Measurements from ENCODE around the gene HAPLN1.

The HAPLN1 gene

DNA sequence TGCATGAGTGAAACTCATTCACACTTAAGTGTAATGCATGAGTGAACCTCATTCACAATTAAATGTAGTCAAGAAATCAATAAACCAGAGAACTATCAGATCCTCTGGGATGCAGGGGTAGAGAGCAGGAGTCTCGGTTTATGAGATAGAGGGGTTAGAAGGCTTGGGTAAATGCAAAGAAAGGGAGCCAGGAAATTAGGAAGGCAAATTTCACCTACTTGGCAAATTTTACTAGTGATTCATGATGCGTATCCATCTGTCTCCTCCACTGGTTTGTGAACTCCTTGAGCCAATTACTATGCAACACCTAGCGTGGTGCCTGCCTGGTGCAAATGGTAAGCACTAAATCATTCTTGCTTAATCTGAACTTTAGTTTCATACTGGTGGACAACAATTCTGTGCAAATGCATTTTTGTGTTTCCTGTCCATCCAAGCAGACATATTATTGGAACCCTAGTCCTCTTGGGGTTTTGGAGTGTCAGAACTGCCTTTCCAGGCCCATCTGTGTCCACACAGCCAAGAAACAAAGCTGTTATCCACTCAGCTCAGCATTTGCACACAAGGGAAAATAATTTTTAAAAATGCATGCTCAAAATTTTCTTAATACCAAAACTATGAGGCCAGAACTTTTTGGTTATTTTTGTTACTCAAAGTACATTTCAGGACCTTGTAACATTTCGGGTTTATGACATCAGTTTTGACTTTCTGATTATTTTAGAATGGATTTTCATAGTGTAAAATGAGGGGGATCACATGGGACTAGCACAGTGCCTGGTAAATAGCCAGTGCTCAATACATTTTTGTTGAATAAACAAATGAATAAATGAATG is 5.2 kb downstream of the HAPLN1 start:
- 89% methylated on average over 4 of the region's 4 CpGs for WGBS
- Histone ChIP-seq H3K9ac (ENCODE audit: low read length) (no peak overlapping the region), H3K4ac (ENCODE audit: low read depth in 1 of 2, low read length in 2 of 2) (no peak overlapping the region)

DNA sequence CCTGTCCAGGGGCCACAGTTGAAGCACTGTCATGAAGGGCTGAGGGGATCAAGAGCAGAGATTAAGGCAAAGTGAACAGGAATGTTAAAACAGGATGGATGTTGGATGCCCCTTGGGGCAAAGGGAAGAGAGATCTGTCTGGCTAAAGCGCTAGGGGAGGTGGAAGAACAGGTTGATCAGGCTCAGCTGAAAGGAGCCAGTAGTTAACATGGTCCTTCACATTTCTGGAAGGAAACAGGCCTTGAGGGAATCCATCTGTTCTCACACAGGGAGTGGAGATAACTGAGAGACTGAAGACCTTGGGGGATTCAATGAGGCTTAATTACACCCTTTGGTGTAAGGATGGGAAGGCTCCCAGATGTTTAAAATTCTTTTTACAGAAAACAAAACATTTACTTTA is 5.8 kb downstream of the HAPLN1 start:
- Histone ChIP-seq H4K8ac (ENCODE audit: low read length) (no peak overlapping the region), H2BK5ac (ENCODE audit: low read depth, low read length, poor library complexity, severe bottlenecking) (no peak overlapping the region), H3K9ac (ENCODE audit: low read length) (no peak overlapping the region), H3K27ac (ENCODE audit: low read length, poor library complexity, severe bottlenecking) (peak overlapping the region; percentile 10), H3K27me3 (ENCODE audit: control insufficient read depth in 1 of 2, insufficient read depth in 1 of 2, low read length in 2 of 2) (peaks cover 0 to 34% of the 10 kb centered on the region in 2 experiments), H3K4me2 (ENCODE audit: low read length, poor library complexity, severe bottlenecking) (no peak overlapping the region), H3K18ac (ENCODE audit: low read depth in 1 of 2, low read length in 2 of 2) (peak overlapping the region in 1 of 2 experiments; percentile 3), H2BK120ac (ENCODE audit: low read depth, low read length) (no peak overlapping the region), H3K79me1 (replicated peaks; ENCODE audit: low read length, poor library complexity, severe bottlenecking) (peaks cover 1% of the 10 kb centered on the region), H2BK12ac (ENCODE audit: low read length in 2 of 2) (no peak overlapping the region), H3K4me3 (ENCODE audit: insufficient read depth in 1 of 2, low read depth in 1 of 2, low read length in 2 of 2) (no peak overlapping the region), H2AK5ac (ENCODE audit: low read length, severe bottlenecking) (peak overlapping the region; percentile 77), H3K9me3 (ENCODE audit: control insufficient read depth, low read length) (no peaks in the 10 kb centered on the region), H4K91ac (ENCODE audit: low read length) (no peak overlapping the region), H3K23ac (ENCODE audit: low read length in 2 of 2) (no peak overlapping the region), H3K14ac (ENCODE audit: low read length in 2 of 2) (peak overlapping the region in 1 of 2 experiments; percentile 15), H2AFZ (ENCODE audit: low read depth, low read length) (peak overlapping the region; percentile 23), H3K36me3 (ENCODE audit: control insufficient read depth in 1 of 2, insufficient read depth in 2 of 2, low read depth in 1 of 2, low read length in 2 of 2) (no peaks in the 10 kb centered on the region), H3K4ac (ENCODE audit: low read depth in 1 of 2, low read length in 2 of 2) (peak overlapping the region in 1 of 2 experiments; percentile 58), H2BK15ac (ENCODE audit: low read depth, poor library complexity, severe bottlenecking) (no peak overlapping the region), H3K4me1 (ENCODE audit: control insufficient read depth, insufficient read depth, low read depth, low read length) (peaks cover 5% of the 10 kb centered on the region)
- no peak for DNase-seq
- 68% methylated on average over 1 of the region's 1 CpG for WGBS

More for the DNA sequence above, 5.2 kb downstream of the HAPLN1 start:
- no peak overlapping the region for H3K4me2 ChIP-seq (ENCODE audit: low read length, poor library complexity, severe bottlenecking)
- H3K9me3 ChIP-seq (ENCODE audit: control insufficient read depth, low read length): no peaks in the 10 kb centered on the region
- no peak overlapping the region for H2BK12ac ChIP-seq (ENCODE audit: low read length in 2 of 2)
- H3K4me3 ChIP-seq (ENCODE audit: insufficient read depth in 1 of 2, low read depth in 1 of 2, low read length in 2 of 2): no peak overlapping the region
- H4K8ac ChIP-seq (ENCODE audit: low read length): no peak overlapping the region
- H2AK5ac ChIP-seq (ENCODE audit: low read length, severe bottlenecking): no peak overlapping the region
- peaks cover 0 to 34% of the 10 kb centered on the region in 2 experiments for H3K27me3 ChIP-seq (ENCODE audit: control insufficient read depth in 1 of 2, insufficient read depth in 1 of 2, low read length in 2 of 2)
- no peak for DNase-seq
- peaks cover 1% of the 10 kb centered on the region for H3K79me1 ChIP-seq (replicated peaks; ENCODE audit: low read length, poor library complexity, severe bottlenecking)
- H3K4me1 ChIP-seq (ENCODE audit: control insufficient read depth, insufficient read depth, low read depth, low read length): peaks cover 5% of the 10 kb centered on the region
- no peak overlapping the region for H2BK5ac ChIP-seq (ENCODE audit: low read depth, low read length, poor library complexity, severe bottlenecking)
- no peak overlapping the region for H3K14ac ChIP-seq (ENCODE audit: low read length in 2 of 2)
- H2AFZ ChIP-seq (ENCODE audit: low read depth, low read length): no peak overlapping the region
- H3K36me3 ChIP-seq (ENCODE audit: control insufficient read depth in 1 of 2, insufficient read depth in 2 of 2, low read depth in 1 of 2, low read length in 2 of 2): no peaks in the 10 kb centered on the region
- no peak overlapping the region for H3K18ac ChIP-seq (ENCODE audit: low read depth in 1 of 2, low read length in 2 of 2)
- no peak overlapping the region for H2BK15ac ChIP-seq (ENCODE audit: low read depth, poor library complexity, severe bottlenecking)
- H3K23ac ChIP-seq (ENCODE audit: low read length in 2 of 2): no peak overlapping the region
- H4K91ac ChIP-seq (ENCODE audit: low read length): no peak overlapping the region
- peak overlapping the region; percentile 54 for H3K27ac ChIP-seq (ENCODE audit: low read length, poor library complexity, severe bottlenecking)
- no peak overlapping the region for H2BK120ac ChIP-seq (ENCODE audit: low read depth, low read length)

DNA sequence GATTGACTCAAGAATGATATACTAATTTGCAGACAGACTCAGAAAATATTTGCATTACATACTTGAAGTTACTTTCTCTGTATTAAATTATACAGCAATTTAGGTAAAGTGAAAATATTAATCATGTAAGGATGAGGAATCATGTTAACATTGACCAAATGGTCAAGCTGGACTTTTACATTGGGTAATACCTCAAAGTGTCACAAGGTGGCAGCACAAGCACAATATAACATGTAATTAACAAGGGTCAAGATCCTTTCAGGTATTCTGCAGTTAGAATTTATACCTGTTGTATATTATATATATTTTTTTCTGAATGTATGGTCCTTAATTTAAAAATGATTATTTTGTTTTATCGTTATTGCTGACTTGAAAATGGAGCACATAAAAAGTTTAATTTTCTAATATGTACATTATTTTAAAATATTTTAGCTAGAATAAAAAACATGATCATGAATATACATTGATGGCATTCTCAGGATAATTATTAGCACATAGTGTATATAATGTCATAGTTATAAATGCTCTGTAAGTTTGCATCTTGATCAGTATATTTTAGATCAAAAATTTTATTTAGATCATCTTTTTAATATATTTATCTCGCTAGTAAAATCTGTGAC is 8.6 kb downstream of the HAPLN1 start:
- Histone ChIP-seq H3K27ac (ENCODE audit: low read length, poor library complexity, severe bottlenecking) (no peak overlapping the region), H3K4ac (ENCODE audit: low read depth in 1 of 2, low read length in 2 of 2) (no peak overlapping the region), H3K9me3 (ENCODE audit: control insufficient read depth, low read length) (no peaks in the 10 kb centered on the region), H2BK5ac (ENCODE audit: low read depth, low read length, poor library complexity, severe bottlenecking) (no peak overlapping the region), H2AFZ (ENCODE audit: low read depth, low read length) (no peak overlapping the region), H4K91ac (ENCODE audit: low read length) (no peak overlapping the region), H2BK12ac (ENCODE audit: low read length in 2 of 2) (no peak overlapping the region), H2BK15ac (ENCODE audit: low read depth, poor library complexity, severe bottlenecking) (no peak overlapping the region), H3K4me2 (ENCODE audit: low read length, poor library complexity, severe bottlenecking) (no peak overlapping the region), H3K9ac (ENCODE audit: low read length) (no peak overlapping the region), H3K79me1 (replicated peaks; ENCODE audit: low read length, poor library complexity, severe bottlenecking) (peaks cover 1% of the 10 kb centered on the region), H2AK5ac (ENCODE audit: low read length, severe bottlenecking) (no peak overlapping the region), H3K36me3 (ENCODE audit: control insufficient read depth in 1 of 2, insufficient read depth in 2 of 2, low read depth in 1 of 2, low read length in 2 of 2) (no peaks in the 10 kb centered on the region), H3K27me3 (ENCODE audit: control insufficient read depth in 1 of 2, insufficient read depth in 1 of 2, low read length in 2 of 2) (peaks cover 0 to 31% of the 10 kb centered on the region in 2 experiments), H2BK120ac (ENCODE audit: low read depth, low read length) (no peak overlapping the region), H3K4me1 (ENCODE audit: control insufficient read depth, insufficient read depth, low read depth, low read length) (peaks cover 5% of the 10 kb centered on the region), H3K14ac (ENCODE audit: low read length in 2 of 2) (no peak overlapping the region), H4K8ac (ENCODE audit: low read length) (no peak overlapping the region), H3K18ac (ENCODE audit: low read depth in 1 of 2, low read length in 2 of 2) (no peak overlapping the region), H3K23ac (ENCODE audit: low read length in 2 of 2) (no peak overlapping the region), H3K4me3 (ENCODE audit: insufficient read depth in 1 of 2, low read depth in 1 of 2, low read length in 2 of 2) (no peak overlapping the region)
- WGBS: no CpG with 5 or more reads among the region's 2 CpGs
- DNase-seq: peak; percentile 57

DNA sequence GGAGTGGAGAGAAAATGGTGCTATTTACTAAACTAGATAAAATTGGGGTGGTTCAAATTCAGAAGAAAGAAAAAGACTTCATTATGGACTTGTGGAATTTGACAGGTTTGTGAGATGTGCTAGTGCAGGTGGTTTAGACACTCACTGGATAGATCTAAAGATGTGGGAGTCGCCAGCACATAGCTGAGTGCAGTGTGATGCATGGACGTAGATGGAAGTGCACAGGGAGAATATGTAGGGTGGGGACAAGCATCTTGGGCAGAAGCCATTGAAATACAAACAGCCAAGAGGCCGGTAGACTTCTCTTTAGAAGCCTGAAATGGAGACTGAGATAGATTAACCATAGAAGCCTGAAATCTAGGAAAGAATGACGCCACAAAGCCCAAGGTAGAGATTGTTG is 10.7 kb downstream of the HAPLN1 start:
- H3K79me1 ChIP-seq (replicated peaks; ENCODE audit: low read length, poor library complexity, severe bottlenecking): peaks cover 1% of the 10 kb centered on the region
- H3K36me3 ChIP-seq (ENCODE audit: control insufficient read depth in 1 of 2, insufficient read depth in 2 of 2, low read depth in 1 of 2, low read length in 2 of 2): no peaks in the 10 kb centered on the region
- H3K27ac ChIP-seq (ENCODE audit: low read length, poor library complexity, severe bottlenecking): no peak overlapping the region
- WGBS: 88% methylated on average over 4 of the region's 4 CpGs
- H3K4me3 ChIP-seq (ENCODE audit: insufficient read depth in 1 of 2, low read depth in 1 of 2, low read length in 2 of 2): no peak overlapping the region
- no peaks in the 10 kb centered on the region for H3K9me3 ChIP-seq (ENCODE audit: control insufficient read depth, low read length)
- H3K27me3 ChIP-seq (ENCODE audit: control insufficient read depth in 1 of 2, insufficient read depth in 1 of 2, low read length in 2 of 2): peaks cover 0 to 28% of the 10 kb centered on the region in 2 experiments
- H2AFZ ChIP-seq (ENCODE audit: low read depth, low read length): no peak overlapping the region
- no peak overlapping the region for H2BK5ac ChIP-seq (ENCODE audit: low read depth, low read length, poor library complexity, severe bottlenecking)
- H3K14ac ChIP-seq (ENCODE audit: low read length in 2 of 2): no peak overlapping the region
- no peak for DNase-seq
- no peak overlapping the region for H2BK15ac ChIP-seq (ENCODE audit: low read depth, poor library complexity, severe bottlenecking)
- H3K4me2 ChIP-seq (ENCODE audit: low read length, poor library complexity, severe bottlenecking): no peak overlapping the region
- H4K8ac ChIP-seq (ENCODE audit: low read length): no peak overlapping the region
- no peak overlapping the region for H2BK120ac ChIP-seq (ENCODE audit: low read depth, low read length)
- no peak overlapping the region for H3K4ac ChIP-seq (ENCODE audit: low read depth in 1 of 2, low read length in 2 of 2)
- no peak overlapping the region for H2AK5ac ChIP-seq (ENCODE audit: low read length, severe bottlenecking)
- H3K18ac ChIP-seq (ENCODE audit: low read depth in 1 of 2, low read length in 2 of 2): no peak overlapping the region
- no peak overlapping the region for H4K91ac ChIP-seq (ENCODE audit: low read length)
- H3K9ac ChIP-seq (ENCODE audit: low read length): no peak overlapping the region
- H3K23ac ChIP-seq (ENCODE audit: low read length in 2 of 2): no peak overlapping the region
- H2BK12ac ChIP-seq (ENCODE audit: low read length in 2 of 2): no peak overlapping the region
- H3K4me1 ChIP-seq (ENCODE audit: control insufficient read depth, insufficient read depth, low read depth, low read length): peaks cover 3% of the 10 kb centered on the region

All from mesenchymal stem cell (in vitro differentiated cells and primary cell).